CD4-positive, alpha-beta T cell treated with Interleukin-15 for 4 hours (primary cell): ENCODE measurements around the gene ATIC.

Experiments
- DNase-seq: peaks from one replicate; pipeline ENCODE4 v3.0.0-alpha.2; 2020; ENCODE audit warnings: low spot score

The ATIC gene

GRCh38 chr2:215399067-215399716 lies 87.3 kb downstream of the ATIC start:
- DNase-seq = no peak
